Right lobe of liver (tissue), 4 donors: ENCODE results near the gene TM9SF3.

Experiments used
- CTCF ChIP-seq, 4 donors: fragments of 200-600 bp in 3 of 4; fragments of 450-650 bp in 1 of 4; IDR thresholded peaks; one replicate each; pipeline versions ENCODE4 v1.5.1 to v1.8.0; 2016 to 2022; ENCODE audit warnings: antibody characterized with exemption in 4 of 4, mild to moderate bottlenecking in 2 of 4
- POLR2A ChIP-seq: fragments of 450-650 bp; IDR thresholded peaks from one replicate; pipeline ENCODE4 v1.6.1; 2017; ENCODE audit warnings: antibody characterized with exemption, mild to moderate bottlenecking
- donor health status: DM: no; HTN: no; CAD: no.
- donor health status: DM: no; HTN: no; CAD: no.
- donor health status: DM: no; HTN: yes; CAD: no.

- TF ChIP-seq CTCF (IDR thresholded peaks at IDR 0.05) (no peak), POLR2A (no peak)
Measured at GRCh38 chr10:96560966-96561887, 25.6 kb downstream of the TM9SF3 start.
